ENCODE results near the gene KDELR1.
A peak's percentile ranks its signal among the peaks of the same experiment; 100 is the strongest.

The KDELR1 gene

DNA sequence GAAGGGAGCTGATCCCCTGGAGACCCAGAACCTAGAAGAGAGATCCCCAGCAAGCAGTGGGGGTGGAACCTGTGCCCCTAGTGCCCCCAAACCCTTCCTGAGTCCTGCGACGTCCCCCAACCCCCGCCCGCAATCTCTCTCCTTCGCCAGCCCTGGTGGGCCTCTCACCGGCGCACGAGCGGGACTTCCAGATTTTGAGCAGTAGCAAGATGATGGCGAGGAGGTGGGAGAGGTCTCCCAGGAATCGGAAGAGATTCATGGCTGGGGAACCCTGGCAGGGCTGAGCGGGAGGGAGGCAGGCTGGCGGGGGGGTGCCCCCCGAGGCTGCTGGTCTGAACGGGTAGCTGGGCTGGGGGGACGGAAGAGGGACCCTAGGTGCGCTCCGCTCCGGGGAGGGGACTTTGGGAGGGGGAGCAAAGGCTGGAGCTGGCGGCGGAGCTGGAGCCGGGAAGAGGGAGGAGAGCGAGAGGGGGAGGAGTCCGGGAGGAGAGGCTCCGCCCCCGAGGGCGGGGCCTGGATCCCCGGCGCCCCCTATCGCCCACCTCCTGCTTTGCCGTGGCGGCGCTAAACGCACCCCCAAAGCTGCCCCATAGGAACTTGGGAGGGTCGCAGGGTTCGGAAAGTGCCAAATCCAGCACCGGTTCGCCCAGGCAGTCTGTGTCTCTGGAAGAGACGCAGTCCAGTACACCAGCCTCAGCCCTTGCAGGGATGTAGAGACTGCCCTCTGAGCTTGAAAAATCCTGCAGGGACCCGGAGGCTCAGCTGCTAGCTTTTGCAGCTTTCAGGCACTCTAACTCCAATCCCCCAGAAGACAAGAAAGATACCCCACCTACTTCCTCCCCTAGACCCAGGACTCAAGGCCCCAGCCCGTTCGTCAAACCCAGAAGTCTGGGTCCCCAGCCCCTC lies at the start of gene KDELR1:
KDELR1 (minus strand) TSS at position 452 of the 906 bp plus-strand sequence; CDS start at position 259, 193 bp downstream.
- peak; percentile 64 for DNase-seq (ENCODE audit: low read depth)

GRCh38 chr19:48436586-48436985 lies 45.2 kb upstream of the KDELR1 start:
- DNase-seq (ENCODE audit: low read depth), result no peak

GRCh38 chr19:48433337-48433736 lies 42.0 kb upstream of the KDELR1 start:
- DNase-seq (ENCODE audit: low read depth), result no peak

- no peak for DNase-seq (ENCODE audit: low read depth)
These were observed 37.3 kb upstream of the KDELR1 start for GRCh38 chr19:48428670-48429069.

DNA sequence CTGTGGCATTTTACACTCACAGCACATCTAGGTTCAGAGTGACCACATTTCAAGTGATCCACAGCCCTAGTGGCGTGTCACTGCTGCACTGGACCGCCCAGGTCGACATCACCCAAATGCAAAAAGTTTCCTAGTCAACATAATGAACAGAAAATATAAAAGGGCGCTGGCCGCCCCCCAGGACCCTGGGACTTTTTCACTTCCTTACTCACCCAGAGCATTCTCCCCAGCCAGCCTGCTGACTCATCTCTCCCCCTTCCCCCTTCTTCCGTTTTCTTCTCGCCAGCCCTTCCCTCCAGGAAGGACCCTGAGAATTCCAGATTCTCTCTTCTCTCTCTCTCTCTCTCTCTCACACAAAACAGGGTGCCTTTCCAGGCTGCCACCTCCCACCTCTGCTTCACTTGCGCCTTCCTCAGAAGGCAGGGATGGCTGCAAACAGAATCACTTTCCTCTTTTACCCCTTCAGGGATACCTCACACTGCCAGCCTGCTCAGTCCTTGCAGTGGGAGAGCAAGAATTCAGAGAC lies 33.4 kb upstream of the KDELR1 start:
- no peak for DNase-seq (ENCODE audit: low read depth)

- no peak for DNase-seq (ENCODE audit: low read depth)
These were observed 30.2 kb upstream of the KDELR1 start for GRCh38 chr19:48421548-48421947.

- DNase-seq (ENCODE audit: low read depth), result peak; percentile 52
These were observed 28.0 kb upstream of the KDELR1 start for GRCh38 chr19:48419158-48419920.

- no peak for DNase-seq (ENCODE audit: low read depth)
These were observed 27.1 kb upstream of the KDELR1 start for GRCh38 chr19:48418317-48419064.

DNA sequence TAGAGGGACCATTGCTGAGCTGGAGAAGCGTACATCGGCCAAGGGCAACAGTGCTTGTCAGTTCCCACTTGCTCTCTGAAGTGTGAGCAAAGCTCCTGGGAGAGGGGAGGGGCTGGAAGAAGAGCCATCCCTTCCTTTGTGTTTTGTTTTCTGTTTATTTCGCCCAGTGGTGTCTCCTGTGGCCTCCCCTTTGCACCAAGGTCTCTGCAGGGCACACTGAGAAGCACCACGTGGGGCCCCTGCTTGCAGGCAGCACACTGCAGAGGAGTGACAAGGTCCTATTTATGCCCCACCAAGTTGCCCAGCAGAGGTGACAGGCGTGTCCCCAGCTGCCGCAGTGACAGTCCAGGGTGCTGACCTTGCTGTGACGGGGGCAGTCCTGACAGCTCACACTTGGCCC lies 26.1 kb upstream of the KDELR1 start:
- DNase-seq (ENCODE audit: low read depth), result no peak

GRCh38 chr19:48415806-48416221 lies 24.5 kb upstream of the KDELR1 start:
- no peak for DNase-seq (ENCODE audit: low read depth)

DNA sequence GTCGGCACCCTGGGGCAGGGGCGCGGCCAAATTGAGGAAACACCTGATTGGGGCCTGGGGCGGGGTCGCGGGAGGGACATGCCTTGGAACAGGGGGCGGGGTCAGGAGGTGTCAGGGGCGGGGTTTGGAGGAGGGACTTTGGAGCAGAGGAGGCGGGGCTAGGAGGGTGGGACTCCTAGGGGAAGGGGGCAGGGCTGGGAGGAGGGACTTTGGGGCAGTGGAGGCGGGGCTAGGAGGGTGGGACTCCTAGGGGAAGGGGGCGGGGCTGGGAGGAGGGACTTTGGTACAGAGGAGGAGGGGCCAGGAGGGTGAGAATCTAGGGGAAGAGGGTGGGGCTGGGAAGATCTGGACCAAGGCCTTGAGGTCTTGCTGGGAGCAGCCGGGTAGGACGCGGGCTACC lies 24.0 kb upstream of the KDELR1 start:
- DNase-seq (ENCODE audit: low read depth), result peak; percentile 45

DNA sequence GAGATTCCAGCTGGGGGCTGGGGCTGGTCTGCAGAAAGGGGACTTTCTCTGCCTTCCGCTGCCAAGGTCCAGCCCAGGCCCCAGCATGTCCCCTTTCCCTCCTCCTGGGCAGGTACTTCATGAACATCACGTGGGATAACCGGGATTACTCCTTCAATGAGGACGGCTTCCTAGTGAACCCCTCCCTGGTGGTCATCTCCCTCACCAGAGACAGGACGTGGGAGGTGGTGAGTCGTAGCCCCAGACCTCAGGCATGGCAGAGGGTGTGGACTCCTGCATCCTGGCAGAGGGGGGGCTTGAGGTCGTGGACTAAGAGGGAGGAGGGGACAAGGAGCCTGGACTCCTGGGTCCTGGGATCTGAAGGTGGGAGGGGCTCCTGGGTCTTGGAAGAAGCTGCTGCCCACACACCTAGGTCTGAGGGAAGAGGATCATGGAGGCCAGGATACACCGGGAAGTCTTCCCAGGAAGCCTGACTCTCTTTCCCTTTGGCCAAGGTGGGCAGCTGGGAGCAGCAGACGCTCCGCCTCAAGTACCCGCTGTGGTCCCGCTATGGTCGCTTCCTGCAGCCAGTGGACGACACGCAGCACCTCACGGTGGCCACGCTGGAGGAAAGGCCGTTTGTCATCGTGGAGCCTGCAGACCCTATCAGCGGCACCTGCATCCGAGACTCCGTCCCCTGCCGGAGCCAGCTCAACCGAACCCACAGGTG lies 22.7 kb upstream of the KDELR1 start:
- DNase-seq (ENCODE audit: low read depth), result no peak

GRCh38 chr19:48405850-48406249 lies 14.5 kb upstream of the KDELR1 start:
- DNase-seq (ENCODE audit: low read depth), result no peak

DNA sequence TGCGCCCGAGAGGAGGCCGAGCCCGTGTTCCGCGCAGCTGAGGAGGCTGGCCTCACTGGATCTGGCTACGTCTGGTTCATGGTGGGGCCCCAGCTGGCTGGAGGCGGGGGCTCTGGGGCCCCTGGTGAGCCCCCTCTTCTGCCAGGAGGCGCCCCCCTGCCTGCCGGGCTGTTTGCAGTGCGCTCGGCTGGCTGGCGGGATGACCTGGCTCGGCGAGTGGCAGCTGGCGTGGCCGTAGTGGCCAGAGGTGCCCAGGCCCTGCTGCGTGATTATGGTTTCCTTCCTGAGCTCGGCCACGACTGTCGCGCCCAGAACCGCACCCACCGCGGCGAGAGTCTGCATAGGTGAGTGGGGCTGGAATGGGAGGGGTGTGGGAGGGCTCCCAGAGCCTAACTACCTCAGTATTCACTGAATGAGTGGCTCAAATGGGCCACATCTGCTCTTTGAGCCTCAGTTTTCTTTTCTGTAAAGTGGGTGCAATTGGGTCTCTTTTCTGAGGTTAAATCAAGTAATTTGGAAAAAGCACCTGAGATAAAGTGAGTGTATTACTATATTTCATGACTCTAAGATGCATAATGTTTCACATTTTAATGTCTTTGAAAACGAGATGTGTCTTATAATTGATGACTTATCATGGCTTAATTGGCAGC lies 13.8 kb upstream of the KDELR1 start:
- DNase-seq (ENCODE audit: low read depth), result no peak

GRCh38 chr19:48403606-48404005 lies 12.3 kb upstream of the KDELR1 start:
- DNase-seq (ENCODE audit: low read depth), result no peak

GRCh38 chr19:48401287-48401686 lies 9.9 kb upstream of the KDELR1 start:
- no peak for DNase-seq (ENCODE audit: low read depth)

DNA sequence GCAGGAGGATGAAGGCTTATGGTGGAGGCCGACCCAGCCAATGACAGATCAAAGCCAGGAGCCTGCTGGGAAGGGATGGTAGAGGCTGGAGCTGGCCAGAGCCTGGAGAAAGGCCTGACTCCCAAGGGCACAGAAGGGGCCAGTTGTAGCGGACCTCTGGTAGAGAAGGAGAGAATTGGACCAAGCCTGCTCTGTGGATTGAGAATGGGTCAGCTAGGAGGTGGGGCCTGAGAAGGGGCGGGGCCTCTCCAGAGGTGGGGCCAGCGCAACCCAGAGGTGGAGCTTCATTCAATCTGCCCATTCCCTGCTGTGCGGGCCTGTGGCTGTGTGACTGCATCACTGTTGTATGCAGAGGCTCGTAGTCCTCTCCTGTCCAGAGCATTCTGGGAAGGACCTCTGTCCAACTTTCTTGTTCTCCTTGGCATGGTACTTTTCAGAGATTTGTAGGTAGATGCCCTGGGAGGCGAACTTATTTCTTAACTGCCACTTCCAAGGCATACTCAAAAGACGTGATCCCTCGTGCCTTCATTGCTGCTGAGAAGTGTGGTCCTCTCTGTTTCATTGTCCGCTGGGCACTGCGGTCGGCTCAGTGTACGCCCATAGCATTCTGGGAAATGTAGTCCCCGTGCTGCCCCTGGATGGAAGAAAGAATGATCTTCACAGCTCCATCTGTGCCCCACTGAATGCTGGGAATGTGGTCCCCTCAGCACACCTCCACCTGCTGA lies 8.8 kb upstream of the KDELR1 start:
- DNase-seq (ENCODE audit: low read depth), result no peak

- peak; percentile 82 for DNase-seq (ENCODE audit: low read depth)
These were observed 7.3 kb upstream of the KDELR1 start for GRCh38 chr19:48398375-48399235.

DNA sequence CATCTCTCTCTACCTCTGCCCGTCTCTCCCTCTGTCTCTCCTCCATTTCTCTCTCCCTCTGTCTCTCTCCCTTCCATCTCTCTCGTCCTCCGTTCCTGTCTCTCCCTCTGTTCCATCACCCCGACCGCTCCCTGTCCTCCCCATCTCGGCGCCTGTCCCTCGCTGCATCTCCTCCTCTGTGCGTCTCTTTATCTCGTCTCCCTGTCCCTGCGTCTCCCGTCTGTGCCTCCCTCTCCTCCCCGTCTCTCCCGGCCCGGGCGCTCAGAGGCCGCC lies 6.7 kb upstream of the KDELR1 start:
- DNase-seq (ENCODE audit: low read depth), result no peak

All from activated T-helper 1 cell treated with Interleukin-2 at 50 U/mL for 16 hours (primary cell).